Kidney epithelial cell (primary cell): ENCODE data around the gene ALOX5AP. TPM values are rescaled to one million over a fixed set of nuclear protein-coding genes. Genes with fewer than 3 reads are reported as not detected.

Experiments
- DNase-seq: peaks from one replicate; pipeline ENCODE4 v3.0.0-alpha.2; 2010; ENCODE audit warnings: low read depth
- H3K27me3 ChIP-seq: 2 replicates; pipeline ENCODE4 v1.6.0; 2011; ENCODE audit warnings: low read length; ENCODE audit not compliant: control insufficient read depth, insufficient read depth
- H3K36me3 ChIP-seq: 2 replicates; pipeline ENCODE4 v1.5.1; 2011; ENCODE audit warnings: low read length; ENCODE audit not compliant: control insufficient read depth, insufficient read depth
- H3K4me3 ChIP-seq: 2 replicates; pipeline ENCODE4 v1.5.1; 2011; ENCODE audit warnings: low read depth, mild to moderate bottlenecking, control low read depth, low read length
- total RNA-seq: library from RNA; depleted of rRNA; stranded (reverse); fragments of >200 nt; gene quantifications from 2 replicates; pipeline ENCODE4 v1.2.3, GENCODE V29; 2015
- TF ChIP-seq, protein P1 (sequence below): IDR thresholded peaks from 2 replicates; pipeline ENCODE4 v1.5.1; 2011; ENCODE audit warnings: mild to moderate bottlenecking, moderate library complexity, low read length, control low read depth, inconsistent platforms; ENCODE audit not compliant: insufficient read depth, poor library complexity, severe bottlenecking

ALOX5AP gene
- total RNA-seq, 1 donor from 2014 or later, result 96.0 TPM

DNA sequence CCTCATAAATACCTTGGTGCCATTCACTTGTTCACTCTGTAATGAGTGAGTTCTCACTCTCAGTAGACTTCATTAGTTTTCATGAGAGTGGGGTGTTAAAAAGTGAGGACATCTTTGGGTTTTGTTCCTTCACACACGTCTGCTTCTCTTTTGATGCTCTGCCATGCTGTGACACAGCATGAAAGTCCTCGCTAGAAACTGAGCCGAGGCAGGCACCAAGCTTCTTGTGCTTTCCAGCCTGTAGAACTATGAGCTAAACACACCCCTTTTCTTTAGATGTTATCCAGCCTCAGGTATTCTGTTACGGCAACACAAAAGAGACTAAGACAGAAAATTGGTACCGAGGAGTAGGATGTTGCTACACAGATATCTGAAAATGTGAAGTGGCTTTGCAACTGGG is 43.7 kb downstream of the ALOX5AP start:
- TF ChIP-seq, protein P1, sequence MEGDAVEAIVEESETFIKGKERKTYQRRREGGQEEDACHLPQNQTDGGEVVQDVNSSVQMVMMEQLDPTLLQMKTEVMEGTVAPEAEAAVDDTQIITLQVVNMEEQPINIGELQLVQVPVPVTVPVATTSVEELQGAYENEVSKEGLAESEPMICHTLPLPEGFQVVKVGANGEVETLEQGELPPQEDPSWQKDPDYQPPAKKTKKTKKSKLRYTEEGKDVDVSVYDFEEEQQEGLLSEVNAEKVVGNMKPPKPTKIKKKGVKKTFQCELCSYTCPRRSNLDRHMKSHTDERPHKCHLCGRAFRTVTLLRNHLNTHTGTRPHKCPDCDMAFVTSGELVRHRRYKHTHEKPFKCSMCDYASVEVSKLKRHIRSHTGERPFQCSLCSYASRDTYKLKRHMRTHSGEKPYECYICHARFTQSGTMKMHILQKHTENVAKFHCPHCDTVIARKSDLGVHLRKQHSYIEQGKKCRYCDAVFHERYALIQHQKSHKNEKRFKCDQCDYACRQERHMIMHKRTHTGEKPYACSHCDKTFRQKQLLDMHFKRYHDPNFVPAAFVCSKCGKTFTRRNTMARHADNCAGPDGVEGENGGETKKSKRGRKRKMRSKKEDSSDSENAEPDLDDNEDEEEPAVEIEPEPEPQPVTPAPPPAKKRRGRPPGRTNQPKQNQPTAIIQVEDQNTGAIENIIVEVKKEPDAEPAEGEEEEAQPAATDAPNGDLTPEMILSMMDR, result no peak
- no peak for DNase-seq
- Histone ChIP-seq H3K4me3 (no peak overlapping the region), H3K36me3 (no peaks in the 10 kb centered on the region), H3K27me3 (no peaks in the 10 kb centered on the region)

- TF ChIP-seq, protein P1, result no peak
- H3K27me3 ChIP-seq, result no peaks in the 10 kb centered on the region
- no peaks in the 10 kb centered on the region for H3K36me3 ChIP-seq
- DNase-seq, result no peak
- H3K4me3 ChIP-seq, result no peak overlapping the region
Observed at GRCh38 chr13:30779608-30780007, 44.3 kb downstream of the ALOX5AP start.

GRCh38 chr13:30780338-30780981 is 45.1 kb downstream of the ALOX5AP start:
- Histone ChIP-seq H3K27me3 (no peaks in the 10 kb centered on the region), H3K4me3 (no peak overlapping the region), H3K36me3 (no peaks in the 10 kb centered on the region)
- DNase-seq, result no peak
- TF ChIP-seq, protein P1, result no peak

DNA sequence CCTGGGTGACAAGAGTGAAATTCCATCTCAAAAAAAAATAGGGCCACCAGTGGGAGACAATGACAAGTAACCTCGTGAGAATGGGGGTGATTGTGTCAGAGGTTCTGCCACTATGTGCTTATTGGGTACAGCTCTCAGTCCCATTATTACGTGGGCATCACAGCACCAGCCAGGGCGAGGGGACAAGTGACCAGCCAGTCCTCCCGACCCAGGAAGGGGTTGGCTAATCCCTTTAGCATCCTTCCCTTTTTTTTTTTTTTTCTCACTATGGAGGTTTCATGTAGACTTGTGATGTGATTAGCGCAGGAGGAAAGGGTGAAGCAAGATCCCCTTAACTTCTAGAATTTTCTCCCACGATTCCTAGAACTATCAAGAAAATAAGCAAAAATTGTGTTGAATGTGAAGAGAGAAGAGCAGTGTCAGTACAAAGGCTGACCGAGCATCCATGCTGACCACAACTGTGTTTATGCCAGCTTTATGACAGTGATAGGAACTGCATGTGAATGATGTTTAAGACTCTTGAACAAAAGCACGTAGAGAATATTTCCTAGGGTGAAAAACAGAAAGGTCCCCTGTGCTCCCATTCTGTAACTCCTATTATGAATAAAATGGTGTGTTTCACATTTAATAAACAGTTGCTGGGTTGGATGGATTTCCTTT is 50.0 kb downstream of the ALOX5AP start:
- Histone ChIP-seq H3K4me3 (no peak overlapping the region), H3K27me3 (no peaks in the 10 kb centered on the region), H3K36me3 (no peaks in the 10 kb centered on the region)
- no peak for DNase-seq
- TF ChIP-seq, protein P1, result no peak

DNA sequence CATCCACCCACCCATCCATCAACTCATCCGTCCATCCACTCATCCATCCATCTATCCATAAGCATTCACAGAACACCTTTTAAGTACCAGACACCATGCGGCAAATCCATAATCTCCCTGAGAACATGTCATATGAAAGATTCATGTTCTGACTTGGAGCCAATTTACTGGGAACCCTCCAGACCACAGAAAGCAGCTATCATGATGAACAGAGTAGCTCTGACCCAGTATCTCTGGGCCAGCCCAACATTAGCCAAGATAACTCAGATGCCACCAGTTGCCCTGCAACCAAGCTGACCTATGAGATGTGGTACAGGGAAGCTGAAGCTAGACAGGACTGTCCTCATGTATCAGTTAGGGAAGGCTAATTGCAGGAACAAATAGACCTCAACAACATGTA is 51.3 kb downstream of the ALOX5AP start:
- H3K36me3 ChIP-seq, result no peaks in the 10 kb centered on the region
- TF ChIP-seq, protein P1, result no peak
- H3K27me3 ChIP-seq, result no peaks in the 10 kb centered on the region
- no peak for DNase-seq
- no peak overlapping the region for H3K4me3 ChIP-seq
